ENCODE data around the gene TNPO3. TPM values are rescaled to one million over a fixed set of nuclear protein-coding genes. Genes with fewer than 3 reads are reported as not detected.

TNPO3 gene
- total and polyA plus RNA-seq, 10 of the 15 experiments (the other 5 are each of a cell fraction or from before 2014, with no cell fraction given) = 17.6 to 91.8 (median 65.9) TPM

GRCh38 chr7:128937647-128938543, 117.0 kb downstream of the TNPO3 start, which contains the start of gene IRF5 (continued):
- TF ChIP-seq BCL3 (IDR thresholded peaks at IDR 0.05; ENCODE audit: borderline replicate concordance, insufficient read depth, low read depth, low read length, poor library complexity, severe bottlenecking) (peak; percentile 60), POU2F2 (IDR thresholded peaks at IDR 0.05; ENCODE audit: borderline replicate concordance, low read depth, low read length) (peak; percentile 15; the same call in 1 of the 3 replicates), SRF (IDR thresholded peaks at IDR 0.05; ENCODE audit: low read depth in 2 of 2, low read length in 2 of 2) (no peak), PBX3 (IDR thresholded peaks at IDR 0.05; ENCODE audit: insufficient replicate concordance, low read depth, low read length) (no peak), NBN (IDR thresholded peaks at IDR 0.05) (peak; percentile 9; the same call in 1 of the 2 replicates), LARP7 (IDR thresholded peaks at IDR 0.05) (peak; percentile 38; the same call in 1 of the 2 replicates)
- TF ChIP-seq, protein P1, sequence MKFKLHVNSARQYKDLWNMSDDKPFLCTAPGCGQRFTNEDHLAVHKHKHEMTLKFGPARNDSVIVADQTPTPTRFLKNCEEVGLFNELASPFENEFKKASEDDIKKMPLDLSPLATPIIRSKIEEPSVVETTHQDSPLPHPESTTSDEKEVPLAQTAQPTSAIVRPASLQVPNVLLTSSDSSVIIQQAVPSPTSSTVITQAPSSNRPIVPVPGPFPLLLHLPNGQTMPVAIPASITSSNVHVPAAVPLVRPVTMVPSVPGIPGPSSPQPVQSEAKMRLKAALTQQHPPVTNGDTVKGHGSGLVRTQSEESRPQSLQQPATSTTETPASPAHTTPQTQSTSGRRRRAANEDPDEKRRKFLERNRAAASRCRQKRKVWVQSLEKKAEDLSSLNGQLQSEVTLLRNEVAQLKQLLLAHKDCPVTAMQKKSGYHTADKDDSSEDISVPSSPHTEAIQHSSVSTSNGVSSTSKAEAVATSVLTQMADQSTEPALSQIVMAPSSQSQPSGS (IDR thresholded peaks at IDR 0.05; ENCODE audit: low read length) = no peak
